Hindlimb muscle (tissue), 1 donor: ENCODE measurements around the gene SMIM41. TPM values are rescaled to one million over a fixed set of nuclear protein-coding genes. Genes with fewer than 3 reads are reported as not detected.

Experiments used
- DNase-seq: peaks from one replicate; pipeline ENCODE4 v3.0.0-alpha.2; 2013
- polyA plus RNA-seq: library from polyadenylated mRNA; unstranded; fragments of 120-200 nt; gene quantifications from one replicate; pipeline ENCODE4 v1.2.1, GENCODE V29; 2013; ENCODE audit not compliant: insufficient read length

The SMIM41 gene
- polyA plus RNA-seq, 1 donor: not detected

DNA sequence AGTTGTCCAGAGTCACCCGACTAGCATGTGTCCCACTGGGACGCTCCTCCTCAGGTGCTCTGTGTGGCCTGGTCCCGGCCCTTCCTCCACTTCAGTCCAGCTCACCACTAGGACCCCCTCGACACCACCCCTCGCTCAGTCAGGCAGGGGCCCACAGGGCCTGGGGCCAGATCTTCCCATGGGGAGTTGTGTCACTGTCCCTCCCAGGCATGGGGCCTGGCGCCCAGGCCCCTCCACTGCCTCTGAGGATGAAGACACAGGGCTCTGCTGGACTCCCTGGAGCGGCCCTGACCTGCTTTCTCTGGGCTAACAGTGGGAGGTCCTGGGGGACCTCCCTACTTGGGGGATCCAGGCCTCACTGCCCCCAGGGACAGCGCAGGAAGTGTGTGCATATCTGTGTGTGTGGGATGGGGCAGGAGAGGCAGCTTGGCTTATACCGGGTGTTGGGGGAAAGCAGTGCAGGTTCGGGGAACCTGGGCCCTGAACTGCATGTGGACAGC is 68.5 kb downstream of the SMIM41 start:
- no peak for DNase-seq

- no peak for DNase-seq
Measured at GRCh38 chr12:52148464-52149181, 69.1 kb downstream of the SMIM41 start.

- DNase-seq: no peak
Measured at GRCh38 chr12:52149182-52149641, 69.7 kb downstream of the SMIM41 start.

GRCh38 chr12:52149651-52150241 is 70.2 kb downstream of the SMIM41 start:
- no peak for DNase-seq

DNA sequence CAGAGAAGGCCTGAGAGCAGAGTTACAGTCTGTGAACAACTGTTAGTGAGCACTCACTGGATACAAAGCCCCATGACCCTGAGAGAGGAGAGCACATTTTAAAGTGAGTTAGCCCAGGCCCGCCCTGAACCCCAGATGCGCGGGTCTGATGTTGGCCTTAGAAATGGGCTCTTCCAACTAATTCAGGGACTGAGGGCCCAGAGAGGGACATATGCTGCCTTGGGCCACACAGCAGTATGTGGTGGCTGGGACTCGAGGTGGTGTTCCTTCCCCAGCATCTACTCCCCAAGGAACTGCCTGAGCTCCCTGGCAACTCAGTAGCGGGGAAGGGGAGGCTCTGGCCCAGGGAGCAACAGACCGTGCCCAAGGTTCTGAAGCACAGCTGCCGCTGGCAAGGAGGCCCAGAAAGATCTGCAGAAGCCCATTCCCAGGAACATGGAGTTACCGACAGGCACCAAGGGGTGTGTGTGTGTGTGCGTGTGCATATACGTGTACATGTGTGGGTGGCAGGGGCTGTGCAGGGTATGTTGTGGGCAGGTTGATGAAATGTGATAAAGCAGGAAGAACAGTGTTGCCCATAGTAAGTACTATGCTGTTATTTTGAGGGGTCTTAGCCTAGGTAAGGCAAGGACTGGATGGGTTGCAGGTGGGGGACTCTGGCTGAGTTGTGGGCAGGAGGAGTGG is 71.8 kb downstream of the SMIM41 start:
- DNase-seq: no peak

DNA sequence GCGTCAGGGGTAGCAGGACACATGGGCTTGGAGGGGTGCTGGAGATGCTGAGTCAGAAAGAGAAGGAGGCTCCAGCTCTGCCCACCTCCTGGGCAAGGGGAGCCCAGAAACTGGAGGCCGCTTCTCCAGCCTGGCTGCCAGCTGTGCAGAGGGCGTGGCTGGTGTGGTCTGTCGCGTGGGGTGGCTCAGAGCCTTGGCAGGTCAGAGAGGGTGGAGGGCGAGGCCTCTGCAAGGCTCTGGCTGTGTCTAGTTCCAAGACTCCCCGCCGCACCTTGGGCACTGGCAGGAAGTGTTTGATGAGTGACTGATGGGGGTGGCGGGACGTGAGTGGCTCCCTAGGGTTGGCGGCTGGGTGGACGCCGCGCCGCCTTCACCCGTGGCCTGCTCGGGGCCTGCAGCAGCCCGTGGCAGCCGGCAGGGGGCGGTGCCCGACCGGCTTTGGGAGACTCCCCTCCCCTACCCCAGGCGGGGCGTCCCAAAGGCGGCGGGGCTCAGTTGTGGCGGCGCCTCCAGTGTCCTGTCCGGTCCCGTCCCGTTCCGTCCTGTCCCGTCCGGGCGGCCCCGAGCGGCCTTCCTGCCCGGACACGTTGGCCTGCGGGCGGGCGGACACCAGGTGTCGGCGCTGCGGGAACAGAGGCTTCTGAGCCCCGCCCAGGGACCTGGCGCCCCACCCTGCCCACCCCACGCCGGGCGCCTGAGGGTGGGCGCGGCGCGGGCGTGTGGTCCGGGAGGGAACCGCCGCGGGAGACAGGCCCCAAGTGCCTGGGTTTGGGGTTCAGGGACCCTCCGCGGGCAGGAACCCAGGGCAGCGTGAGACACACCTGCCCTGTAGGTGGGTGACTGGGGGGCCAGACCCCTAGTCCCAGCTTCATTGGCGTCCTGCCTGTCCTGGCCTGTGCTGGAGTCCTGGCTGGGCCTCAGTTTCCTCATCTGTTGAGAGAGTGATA is 72.6 kb downstream of the SMIM41 start:
- DNase-seq: peak; percentile 47

DNA sequence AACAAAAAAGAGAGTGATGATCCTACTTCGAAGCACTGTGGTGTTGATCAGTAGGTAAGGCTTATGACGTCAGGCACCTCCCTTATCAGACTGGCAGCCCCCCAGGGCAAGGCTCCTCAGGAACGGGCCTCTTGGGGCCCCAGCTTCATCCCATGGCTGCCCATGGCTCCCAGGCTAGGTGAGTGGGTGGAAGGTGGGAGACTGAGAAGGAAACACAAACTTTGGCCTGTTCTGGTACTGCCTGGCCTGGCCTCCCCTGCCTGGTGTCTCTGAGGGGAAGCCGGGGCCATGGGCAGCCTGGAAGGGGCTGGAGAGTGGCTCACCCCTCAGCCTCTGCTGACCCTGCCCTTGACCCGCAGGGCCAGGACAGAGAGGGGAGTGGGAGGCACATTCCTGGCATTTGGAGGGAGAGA is 73.4 kb downstream of the SMIM41 start:
- no peak for DNase-seq

GRCh38 chr12:52155048-52155868 is 75.8 kb downstream of the SMIM41 start:
- no peak for DNase-seq

DNA sequence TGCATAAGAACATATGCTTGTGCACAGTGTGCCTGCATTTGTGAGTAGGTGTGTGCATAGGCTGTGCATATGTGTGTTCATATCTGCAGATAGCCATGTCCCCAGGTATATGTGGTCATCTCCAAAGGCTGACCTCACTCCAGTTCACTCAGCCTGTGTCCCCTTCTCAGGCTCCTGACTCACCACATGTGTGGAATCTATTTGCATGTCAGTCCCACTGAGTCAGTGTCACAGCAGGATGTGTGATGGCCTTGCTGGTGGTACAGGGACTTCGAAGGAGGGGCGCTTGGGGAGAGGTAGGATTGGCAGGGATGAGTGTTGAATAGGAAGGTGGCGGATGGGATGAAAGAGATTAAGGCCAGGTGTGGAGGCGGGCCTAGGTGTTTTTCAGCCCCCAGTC is 76.8 kb downstream of the SMIM41 start:
- no peak for DNase-seq

- peak; percentile 66 for DNase-seq
Measured at GRCh38 chr12:52156757-52157565, 77.5 kb downstream of the SMIM41 start.

- no peak for DNase-seq
Measured at GRCh38 chr12:52157566-52158150, 78.2 kb downstream of the SMIM41 start.

Other genes with a start within 250 kb of the SMIM41 start
- 1.3 TPM for gene FIGNL2, start 231.0 kb upstream of the SMIM41 start, polyA plus RNA-seq
- not detected for gene ANKRD33, start 191.6 kb upstream of the SMIM41 start, polyA plus RNA-seq
- 52.0 TPM for gene ACVRL1, start 172.2 kb upstream of the SMIM41 start, polyA plus RNA-seq
- 19.9 TPM for gene ACVR1B, start 128.0 kb upstream of the SMIM41 start, polyA plus RNA-seq
- 20.7 TPM for gene TAMALIN, start 72.8 kb upstream of the SMIM41 start, polyA plus RNA-seq
- gene NR4A1, start 28.3 kb upstream of the SMIM41 start, polyA plus RNA-seq: 32.8 TPM
- gene ATG101, start 9.7 kb upstream of the SMIM41 start, polyA plus RNA-seq: 22.0 TPM
- 5.6 TPM for gene KRT80, start 112.3 kb downstream of the SMIM41 start, polyA plus RNA-seq
- gene KRT7, start 153.5 kb downstream of the SMIM41 start, polyA plus RNA-seq: 1.9 TPM
- gene KRT86, start 194.9 kb downstream of the SMIM41 start, polyA plus RNA-seq: 0.19 TPM
- gene KRT81, start 211.8 kb downstream of the SMIM41 start, polyA plus RNA-seq: 0.14 TPM
- not detected for gene KRT83, start 241.7 kb downstream of the SMIM41 start, polyA plus RNA-seq